ENCODE results near the gene SERPINI1.
"Not testable (repeated sequence)": the region's sequence is repeated elsewhere in the genome, so short reads cannot be mapped to it uniquely, and the experiment has no call there.

SERPINI1 gene

DNA sequence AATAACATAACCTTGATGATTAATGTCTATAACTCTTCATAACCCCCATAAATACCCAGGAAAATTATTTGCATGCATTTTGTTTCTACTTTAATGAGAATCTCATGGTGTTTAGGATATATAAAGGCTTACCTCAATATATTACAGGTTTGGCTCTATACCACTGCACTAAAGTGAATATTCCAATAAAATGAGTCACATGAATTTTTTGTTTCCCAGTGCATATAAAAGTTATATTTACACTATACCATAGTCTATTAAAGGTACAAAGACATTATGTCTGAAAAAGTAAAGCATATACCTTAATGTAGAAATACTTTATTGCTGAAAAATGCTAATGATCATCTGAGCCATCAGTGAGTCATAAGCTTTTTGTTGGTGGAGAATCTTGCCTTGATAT lies 74.7 kb downstream of the SERPINI1 start:
- no peak for DNase-seq

DNA sequence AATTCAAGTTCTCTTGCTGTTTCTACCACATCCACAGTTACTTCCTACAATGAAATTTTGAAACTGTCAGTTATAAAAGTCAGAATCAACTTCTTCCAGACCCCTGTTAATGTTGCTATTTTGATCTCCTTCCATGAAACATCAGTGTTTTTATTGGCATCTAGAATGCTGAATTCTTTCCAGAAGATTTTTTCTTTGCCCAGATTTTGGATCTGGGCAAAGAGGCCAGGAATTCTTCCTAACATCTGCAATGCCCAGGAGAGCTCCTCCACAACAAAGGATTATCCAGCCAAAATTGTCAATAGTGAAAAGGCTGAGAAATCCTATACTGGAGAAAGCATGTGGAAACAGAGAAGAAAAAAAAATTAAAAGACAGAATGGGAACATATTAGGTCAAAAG lies 75.5 kb downstream of the SERPINI1 start:
- DNase-seq, result no peak

DNA sequence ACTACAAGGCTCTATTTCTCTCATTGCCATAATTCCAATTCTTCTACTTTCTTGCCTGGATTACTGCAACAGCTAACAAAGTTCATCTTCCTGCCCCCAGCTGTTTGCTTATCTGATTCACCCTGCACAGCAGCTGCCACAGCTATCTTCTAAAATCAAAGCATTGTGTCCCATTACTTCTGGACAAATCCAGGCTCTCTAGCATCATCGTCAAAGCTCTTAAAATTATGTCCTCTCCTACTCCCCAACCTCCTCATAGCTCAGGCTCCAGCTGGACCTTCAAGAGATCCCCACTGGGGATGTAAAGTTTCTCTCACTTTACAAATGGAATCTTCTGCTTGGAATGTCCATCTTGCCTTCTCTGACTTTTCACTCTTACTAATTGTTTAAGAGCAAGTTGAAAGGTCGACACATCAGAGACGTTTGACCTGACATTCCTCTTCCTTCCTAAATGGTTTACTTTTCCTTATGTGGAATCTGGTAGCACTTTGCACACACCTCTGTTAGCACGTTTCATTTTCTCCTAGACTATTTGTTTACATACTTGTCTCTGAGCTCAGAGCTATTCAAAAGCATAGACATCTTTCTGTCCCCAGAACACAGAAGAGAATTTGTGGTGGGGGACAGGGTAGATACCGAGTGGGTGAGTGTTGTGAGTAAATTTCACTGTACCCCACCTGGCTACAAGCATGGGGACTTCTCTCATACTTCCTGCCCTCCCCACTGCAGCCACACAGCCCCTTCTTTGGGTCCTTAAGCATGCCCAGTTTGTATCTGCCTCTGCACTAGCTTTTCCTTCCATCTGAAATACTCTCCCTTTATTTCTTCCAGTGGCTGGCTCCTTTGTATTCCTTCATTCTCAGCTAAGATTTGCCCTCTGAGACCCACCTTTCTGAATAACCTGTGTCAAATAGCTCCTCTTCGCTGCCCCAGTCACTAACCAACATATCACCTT lies 77.9 kb downstream of the SERPINI1 start:
- no peak for DNase-seq

DNA sequence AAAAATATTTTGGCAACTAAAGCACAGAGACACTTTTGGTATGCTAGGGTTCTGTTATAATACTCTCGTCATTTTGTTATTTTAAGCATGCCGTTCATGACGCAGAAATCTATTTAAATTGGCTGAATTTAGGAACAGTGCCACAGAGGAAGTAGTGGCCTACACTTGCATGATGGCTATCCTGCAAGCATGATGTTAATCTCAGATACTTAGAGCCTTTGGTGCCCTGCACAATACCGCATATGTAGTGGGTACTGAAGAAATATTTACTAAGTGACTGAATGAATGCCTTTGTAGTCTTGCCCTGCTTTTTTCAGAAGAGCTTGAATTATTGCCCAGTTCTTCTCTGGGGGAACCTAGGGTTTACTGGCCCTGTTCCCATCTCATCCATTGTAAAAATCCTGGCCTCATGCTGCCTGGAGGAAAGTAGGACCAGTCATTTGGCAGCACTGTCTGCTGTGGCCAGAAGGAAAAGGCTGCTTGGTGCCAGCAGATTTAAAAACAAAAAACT lies 79.0 kb downstream of the SERPINI1 start:
- DNase-seq, result no peak

DNA sequence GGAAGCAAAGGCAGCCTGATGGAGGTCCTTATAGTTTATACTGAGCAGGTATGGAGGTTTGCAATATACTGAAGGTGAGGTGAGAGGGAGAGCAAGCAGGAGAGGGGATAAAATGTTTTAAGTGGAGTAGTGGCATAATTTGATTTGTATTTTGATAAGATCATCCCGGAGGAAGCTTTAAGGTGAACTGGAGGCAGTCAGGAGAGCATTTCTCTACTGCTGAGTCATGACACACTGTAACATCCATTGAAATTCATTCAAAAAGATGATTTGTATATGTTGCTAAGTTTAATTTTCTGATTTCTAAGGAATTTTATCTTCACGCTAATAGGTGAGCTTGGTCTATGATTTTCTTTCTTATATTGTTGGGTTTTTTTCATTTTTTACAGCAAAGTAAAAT lies 81.4 kb downstream of the SERPINI1 start:
- DNase-seq, result no peak

DNA sequence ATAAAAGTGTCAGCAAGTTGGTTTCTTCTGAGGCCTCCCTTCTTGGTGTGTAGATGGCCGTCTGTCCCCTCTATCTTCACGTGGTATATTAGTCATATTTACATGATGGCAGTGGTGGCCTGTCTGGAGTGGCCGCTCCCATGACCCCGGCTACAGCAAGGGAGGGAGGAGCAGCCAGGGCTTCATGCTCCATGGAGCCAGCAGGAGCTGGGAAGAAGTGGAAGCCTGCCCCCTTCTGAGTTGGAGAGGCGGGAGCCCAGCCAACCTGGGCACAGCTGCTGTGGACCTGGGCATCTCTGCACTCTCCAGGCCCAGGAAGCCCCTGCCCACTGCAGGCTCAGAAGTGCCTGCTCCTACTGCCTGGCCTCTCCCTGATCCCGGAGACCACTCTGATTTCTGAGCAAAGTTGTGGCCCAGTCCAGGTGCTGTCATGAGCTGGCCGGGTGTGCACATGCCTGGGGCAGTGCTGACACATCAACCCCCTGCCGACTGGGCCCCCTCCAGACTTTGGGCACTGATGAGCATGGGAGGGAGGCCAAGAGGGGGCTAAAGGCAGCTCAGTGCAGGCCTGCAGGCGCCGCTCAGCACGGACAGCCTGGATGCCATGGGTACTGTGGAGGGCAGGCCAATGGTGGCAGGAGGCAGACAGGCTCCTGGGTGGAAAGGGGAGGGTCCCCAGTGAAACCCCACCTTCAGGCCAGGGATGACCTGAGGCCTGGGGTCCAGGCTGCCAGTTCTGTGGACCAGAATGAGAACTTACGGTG lies 84.8 kb downstream of the SERPINI1 start:
- DNase-seq, result no peak

DNA sequence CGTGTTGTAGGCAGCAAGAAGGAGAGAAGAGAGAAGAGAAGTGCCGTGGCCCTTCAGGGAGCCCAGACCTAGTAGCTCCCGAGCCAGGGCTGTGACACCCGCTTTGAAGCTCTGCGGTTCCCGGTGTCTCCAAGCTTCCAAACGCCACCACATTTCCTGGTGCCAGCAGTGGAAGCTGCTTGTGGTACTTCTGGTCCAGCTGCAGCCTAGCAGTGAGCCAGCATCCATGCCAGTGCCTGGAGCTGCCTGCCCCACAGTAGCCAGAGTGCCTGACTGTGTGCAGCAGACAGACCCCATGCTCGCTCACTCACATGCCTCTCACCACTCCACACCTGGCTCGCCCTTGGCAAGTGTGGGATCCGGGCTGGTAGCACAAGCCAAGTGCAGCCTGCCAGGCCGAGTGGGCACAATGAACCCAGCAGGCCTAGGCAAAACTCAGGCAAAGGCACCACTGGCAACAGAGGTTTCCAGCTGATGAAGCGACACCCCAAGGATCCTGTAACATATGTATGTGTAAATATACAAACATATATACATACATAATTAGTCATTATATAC lies 85.8 kb downstream of the SERPINI1 start:
- no peak for DNase-seq

DNA sequence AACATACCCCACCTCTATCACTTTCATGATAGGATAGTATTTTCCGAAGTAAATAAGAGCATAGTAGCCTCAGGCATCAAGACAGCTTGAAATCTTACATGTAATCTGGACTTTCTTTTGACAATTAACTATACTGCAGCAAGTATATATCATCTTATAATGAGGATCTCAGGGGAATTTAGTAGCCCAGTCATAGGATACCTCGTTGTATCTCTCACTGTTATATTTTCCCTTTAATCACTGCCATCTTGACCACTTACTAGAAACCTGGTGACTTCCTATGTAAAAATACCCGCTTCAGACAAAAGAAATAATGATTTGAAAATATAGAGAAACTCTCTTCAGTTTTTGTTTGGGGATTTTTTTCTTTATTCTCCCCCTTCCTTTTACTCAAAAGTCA lies 88.2 kb downstream of the SERPINI1 start:
- DNase-seq, result no peak

DNA sequence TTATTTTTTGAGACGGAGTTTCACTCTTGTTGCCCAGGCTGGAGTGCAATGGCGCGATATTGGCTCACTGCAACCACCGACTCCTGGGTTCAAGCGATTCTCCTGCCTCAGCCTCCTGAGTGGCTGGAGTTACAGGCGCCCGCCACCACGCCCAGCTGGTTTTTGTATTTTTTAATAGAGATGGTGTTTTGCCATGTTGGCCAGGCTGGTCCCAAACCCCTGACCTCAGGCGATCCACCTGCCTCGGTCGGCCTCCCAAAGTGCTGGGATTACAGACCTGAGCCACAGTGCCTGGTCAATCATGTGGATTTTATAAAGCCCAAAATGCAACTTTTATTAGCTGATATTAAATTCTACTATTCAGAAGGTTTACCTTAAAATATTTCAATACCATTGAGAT lies 92.1 kb downstream of the SERPINI1 start:
- DNase-seq, result not testable (repeated sequence)

DNA sequence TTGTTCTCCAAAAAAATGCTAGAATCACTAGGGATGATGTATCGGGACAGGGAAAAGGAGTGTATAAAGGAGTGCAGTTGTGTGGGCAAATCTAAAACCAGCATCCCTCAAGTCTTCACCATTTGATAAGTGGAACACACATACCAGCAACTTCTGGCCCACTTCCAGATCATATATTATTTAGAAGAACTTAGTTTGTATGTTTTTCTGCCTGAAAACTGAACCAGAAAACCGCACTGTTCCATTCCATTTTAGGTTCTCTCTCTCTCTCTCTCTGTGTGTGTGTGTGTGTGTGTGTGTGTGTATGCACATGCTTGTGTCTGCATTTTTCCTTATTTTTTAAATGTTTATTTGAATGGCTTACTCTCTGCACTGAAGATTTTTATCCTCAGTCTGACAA lies 93.5 kb downstream of the SERPINI1 start:
- no peak for DNase-seq

DNA sequence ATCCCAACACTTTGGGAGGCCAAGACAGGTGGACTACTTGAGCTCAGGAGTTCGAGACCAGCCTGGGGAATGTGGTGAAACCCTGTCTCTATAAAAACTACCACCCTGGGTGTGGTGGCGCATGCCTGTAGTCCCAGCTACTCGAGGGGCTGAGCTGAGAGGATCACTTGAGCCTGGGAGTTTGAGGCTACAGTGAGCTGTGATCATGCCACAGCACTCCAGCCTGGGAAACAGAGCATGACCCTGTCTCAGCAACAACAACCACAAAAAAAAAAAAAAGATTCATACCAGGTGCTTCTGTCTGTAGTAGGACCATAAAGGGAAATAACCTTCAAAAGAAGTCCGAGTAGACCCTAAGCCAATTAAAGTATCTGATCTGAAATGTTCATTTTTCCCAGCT lies 94.5 kb downstream of the SERPINI1 start:
- no peak for DNase-seq

DNA sequence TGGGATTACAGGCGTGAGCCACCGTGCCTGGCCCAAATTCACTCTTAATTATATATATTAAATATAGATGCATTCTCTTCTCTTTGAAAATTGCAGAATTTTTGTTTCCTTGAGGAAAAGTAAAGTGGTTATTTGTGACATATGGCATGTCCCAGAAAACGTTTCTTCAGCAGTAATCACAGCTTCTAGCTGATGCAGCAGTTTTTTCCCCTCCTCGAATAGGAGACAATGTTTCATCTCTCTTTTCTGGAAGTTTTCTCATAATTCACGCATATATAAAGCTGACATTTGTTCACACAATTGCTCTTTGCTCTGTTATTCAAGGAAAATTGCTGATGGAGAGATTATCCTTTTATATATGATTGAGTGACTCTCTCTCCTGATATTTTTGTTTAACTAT lies 99.8 kb downstream of the SERPINI1 start:
- no peak for DNase-seq

DNA sequence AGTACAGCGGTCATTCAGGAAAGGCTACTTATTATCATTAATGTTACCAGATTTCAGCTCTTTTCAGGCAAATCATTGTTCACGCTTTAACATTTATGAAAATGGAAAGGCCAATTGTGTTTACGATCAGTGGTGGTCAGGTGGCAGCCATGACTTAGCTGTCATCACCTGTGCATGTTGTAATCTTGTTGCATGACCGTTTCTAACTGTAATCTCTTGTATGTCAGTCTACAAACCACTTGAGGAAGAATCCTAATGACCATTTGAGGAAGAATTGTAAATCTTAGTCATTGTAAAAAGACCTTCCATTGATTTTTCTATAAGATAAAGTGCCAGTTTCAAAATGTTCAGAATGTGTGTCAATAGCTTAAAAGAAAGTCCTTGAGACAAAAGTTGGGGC lies 100.4 kb downstream of the SERPINI1 start:
- no peak for DNase-seq

DNA sequence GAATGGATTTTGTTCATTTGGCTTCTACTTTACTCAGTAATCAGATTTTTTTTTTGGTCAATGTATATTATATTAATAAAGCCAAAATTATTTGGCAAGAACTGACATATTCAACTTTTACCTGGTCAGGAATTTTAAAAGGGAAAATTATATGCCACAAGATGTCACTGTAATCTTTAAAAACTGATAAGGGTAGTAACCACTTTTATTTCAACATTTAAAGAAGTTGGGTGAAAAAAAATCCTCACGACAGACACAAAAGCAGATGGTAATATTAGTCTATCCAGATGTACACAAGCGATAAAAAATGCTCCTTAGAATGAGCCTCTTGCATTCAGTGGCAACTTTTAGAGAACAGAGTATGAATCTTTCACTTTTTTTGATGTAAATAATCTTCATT lies 101.9 kb downstream of the SERPINI1 start:
- DNase-seq, result no peak

DNA sequence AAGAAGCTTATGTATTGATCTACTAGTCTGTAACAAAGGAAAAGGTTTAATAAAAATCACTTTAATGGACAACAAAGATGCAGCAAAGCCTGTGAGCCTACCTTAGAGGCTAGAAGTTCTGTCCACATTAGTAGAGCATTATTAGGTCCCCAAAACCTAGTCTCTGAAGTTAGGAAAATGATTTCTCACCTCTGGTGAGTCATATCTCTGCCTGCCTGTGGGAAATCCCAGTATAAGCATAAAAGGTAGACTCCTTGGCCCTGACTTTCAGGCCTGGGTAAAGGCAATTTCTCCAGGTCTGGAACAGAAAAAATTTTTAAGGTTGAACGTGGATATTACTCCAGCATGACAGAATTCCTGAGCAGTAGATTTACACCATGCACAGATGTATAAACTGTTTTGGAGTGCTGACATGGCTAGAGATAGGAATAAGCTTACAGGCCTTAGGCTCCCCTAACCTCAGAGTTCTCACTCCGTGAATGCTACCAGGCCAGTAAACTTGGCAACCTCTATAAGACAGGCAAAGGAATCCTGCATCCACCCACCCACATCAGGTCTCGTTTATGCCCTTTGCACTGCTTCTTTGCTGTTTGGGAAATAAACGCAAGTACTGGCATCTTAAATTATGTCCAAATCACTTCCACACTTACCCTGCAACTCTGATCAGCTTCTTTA lies 104.1 kb downstream of the SERPINI1 start:
- no peak for DNase-seq

DNA sequence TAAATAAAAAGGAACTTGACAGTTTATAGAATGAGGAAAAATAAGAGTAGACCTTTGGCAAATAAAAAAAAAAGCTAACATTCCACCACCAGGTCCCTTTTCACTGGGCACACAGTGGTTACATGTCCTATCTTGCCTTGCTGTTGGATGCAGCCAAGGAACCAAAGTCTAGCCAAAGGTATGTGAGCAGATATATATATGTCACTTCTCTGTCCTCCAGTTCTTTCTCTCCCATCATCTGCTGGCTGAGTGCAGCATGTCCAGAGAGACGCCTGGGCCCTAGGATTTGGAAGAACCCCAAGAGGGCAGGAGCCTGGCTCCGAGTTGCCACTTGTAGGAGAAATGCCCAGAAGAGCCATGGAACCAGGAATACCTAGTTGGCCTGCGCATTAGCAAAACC lies 104.7 kb downstream of the SERPINI1 start:
- DNase-seq, result no peak

DNA sequence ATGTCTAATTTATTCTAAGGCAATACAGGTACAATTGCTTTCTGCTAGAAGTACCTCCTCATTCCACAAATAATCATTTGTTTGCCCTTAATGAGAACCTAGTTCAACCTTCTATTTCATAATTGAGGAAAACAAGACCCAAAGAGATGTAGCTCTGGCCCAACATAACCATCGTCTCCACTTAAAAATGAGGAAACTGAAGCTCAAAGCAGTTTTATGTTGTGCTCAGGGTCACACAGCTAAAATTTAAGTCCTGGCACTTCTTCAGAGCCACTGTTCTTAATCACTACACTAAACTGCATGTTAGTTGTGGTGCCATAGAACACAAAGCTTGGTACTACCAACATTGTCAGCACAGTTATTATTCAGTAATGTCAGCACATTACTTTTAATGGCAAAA lies 108.0 kb downstream of the SERPINI1 start:
- DNase-seq, result no peak

DNA sequence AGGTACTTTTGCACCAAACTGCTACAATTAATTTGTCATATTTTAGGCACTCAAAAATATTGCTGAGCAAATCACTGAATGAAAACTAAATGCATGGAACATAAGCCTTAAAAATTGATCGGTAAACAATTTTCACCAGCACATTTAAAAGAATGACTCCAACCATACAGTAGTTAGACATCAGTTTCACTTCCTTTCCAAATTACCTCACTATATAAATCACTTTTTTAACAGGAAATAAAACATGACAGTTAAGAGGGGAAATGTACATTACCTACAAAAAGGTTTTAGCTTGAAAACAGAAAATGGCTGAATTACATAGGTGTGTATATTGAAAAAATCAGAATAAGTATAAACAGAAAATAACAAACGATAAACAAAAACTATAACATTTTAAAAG lies 108.4 kb downstream of the SERPINI1 start:
- no peak for DNase-seq

DNA sequence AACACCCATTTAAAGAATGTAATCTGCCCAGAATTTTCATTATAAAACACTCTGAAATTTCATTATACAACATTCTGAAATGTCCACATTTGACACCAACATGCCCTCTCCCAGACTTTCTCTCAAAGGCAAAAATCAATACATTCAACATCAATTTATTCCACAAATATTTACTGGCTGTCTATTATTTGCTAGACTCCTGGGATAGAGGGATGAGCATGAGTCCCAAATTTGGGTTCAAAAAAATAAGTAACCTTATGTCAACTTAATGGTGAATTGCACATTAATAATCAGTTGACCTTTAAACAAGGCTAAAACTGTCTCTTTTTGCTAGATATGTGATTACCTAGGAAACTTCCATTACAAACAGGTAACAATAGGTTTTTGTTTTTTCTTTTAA lies 109.0 kb downstream of the SERPINI1 start:
- DNase-seq, result no peak

DNA sequence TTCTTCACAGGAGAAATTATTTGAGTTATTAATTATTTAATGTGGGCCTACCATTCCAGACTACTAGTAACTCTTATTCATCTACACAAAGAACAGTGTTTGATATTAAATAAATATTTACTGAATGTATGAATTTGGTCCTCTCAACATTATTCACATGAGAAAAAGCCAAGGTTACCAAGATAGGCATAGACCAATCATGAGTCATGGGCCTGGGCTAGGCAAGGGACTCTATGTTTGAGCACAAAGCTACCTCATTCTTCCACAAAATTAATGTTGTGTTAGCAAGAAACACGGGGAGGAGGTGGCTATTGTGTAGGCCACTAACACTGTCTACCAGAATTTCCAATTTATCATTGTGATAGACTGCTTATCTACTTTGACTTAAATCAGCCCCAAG lies 115.7 kb downstream of the SERPINI1 start:
- DNase-seq, result no peak

DNA sequence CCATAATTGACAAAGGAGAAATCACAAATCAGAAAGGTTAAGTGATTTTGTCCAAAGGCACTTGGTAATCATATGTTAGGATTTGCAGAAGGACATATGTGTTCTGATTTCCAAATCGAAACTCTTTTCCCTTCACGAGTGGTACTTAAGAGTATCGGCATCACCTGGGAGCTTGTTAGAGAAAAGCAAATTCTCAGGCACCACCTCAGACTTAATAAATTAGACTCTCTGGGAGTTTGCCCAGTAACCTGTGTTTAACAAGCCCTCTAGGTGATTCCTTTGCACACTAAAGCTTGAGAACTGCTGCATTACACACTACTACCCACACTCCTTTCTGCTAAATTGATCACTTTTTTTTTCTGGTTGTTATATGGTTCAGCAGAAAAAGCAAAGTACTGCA lies 116.2 kb downstream of the SERPINI1 start:
- DNase-seq, result no peak

DNA sequence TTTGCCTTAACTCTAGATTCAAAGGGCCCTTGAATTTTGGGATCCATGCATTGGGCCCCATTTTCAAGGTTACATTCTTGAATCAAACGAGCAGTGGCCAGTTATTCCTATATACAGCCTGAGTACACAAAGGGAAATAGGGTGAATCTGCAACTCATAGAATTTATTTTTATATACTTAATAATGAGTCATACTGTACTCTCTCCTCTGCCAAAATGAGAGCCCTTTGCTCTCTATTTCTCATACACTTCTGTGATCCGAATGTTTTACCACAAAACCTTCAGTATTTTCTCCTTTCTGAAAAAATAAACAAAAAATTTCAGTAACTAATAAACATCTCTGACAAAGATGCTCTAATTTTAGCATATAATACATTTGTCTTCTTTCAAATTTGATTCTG lies 116.7 kb downstream of the SERPINI1 start:
- DNase-seq, result no peak

DNA sequence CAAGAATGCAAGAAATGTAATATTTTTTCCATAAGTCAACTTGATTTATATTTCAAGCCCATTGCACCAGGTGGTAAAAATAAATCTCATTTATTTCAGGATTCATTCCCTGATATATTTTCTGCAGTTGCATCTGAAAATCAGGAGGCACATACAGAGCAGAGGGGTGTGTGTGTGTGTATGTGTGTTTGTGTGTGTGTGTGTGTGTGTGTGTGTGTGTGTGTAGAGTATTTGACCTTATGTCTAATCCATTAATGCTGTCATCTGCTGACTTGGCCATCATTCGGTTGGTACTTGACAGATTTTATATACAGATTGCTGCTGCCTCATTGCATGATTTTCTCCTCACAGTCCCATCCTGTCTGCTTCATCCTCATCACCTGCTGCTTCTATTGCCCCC lies 118.5 kb downstream of the SERPINI1 start:
- no peak for DNase-seq
